Measurements from ENCODE around the gene CD99L2. TPM values are rescaled to one million over a fixed set of nuclear protein-coding genes. Genes with fewer than 3 reads are reported as not detected.

CD99L2 gene, protein sequence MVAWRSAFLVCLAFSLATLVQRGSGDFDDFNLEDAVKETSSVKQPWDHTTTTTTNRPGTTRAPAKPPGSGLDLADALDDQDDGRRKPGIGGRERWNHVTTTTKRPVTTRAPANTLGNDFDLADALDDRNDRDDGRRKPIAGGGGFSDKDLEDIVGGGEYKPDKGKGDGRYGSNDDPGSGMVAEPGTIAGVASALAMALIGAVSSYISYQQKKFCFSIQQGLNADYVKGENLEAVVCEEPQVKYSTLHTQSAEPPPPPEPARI
- total RNA-seq = 10 to 100 TPM; 19.7 to 19.8 TPM

DNA sequence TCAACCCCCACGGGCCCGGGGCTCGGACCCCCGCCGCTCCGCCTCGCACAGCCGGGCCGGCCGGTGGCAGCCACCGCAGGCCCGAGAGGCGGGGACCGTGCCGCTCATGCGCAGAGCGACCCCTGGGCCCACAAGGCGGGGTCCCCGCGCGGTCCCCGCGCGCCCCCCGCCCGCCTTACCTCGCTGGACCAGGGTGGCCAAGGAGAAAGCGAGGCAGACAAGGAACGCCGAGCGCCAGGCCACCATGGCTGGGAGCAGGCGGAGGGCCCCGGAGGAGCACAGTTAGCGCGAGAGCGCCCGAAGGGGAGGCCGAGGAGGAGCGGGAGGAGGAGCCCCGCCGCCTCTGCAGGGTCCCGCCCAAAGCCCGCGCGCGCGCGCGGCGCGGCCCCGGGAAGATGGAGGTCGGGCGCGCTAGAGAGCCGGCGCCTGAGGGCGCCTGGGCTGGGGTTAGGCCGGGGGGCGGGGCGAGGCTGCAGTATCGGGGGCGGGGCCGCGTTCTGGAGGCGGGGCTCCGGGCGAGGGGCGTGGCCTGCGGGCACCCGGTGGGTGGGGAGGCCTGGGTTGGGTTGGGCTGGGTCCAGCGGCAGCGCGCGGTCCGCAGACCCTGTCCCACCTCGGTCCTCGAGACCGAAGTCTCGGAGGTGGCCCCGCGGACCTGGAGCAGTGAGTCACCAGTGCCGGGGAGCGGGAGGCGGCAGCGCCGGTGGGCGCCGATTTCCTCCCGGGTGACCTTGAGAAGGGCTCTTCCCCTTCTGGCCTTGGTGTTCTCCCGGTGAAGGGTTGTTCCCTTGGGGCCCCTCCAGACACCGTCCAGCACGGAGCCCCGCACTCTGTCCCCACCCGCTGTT, at the start of gene CD99L2:
CD99L2 (minus strand) TSS at position 326 of the 848 bp plus-strand sequence; CDS start at position 246, 80 bp downstream.
- Mint-ChIP-seq H3K9me3 (ENCODE audit: insufficient read depth) (no peaks in the 10 kb centered on the region), H3K4me1 (ENCODE audit: low read depth) (peaks cover 18% of the 10 kb centered on the region), H3K27me3 (ENCODE audit: low read depth) (peaks cover 5% of the 10 kb centered on the region), H3K4me3 (peak within 1 kb of the TSS; percentile 88), H3K27ac (peak within 1 kb of the TSS; percentile 87), H3K36me3 (ENCODE audit: low read depth) (peaks cover 3% of the 10 kb centered on the region)
- DNase-seq (peak; percentile 91), ATAC-seq (peak; percentile 95)
- ChIA-PET CTCF (interaction anchor here (0.6 to 0.8 kb wide), 2 partner anchors 18 to 592 kb away, joined by 3 read pairs; no protein-coding TSS in a partner anchor), POLR2A (no interaction called here)

GRCh38 chrX:150944233-150944632, 45.8 kb upstream of the CD99L2 start:
- H3K27me3 Mint-ChIP-seq (ENCODE audit: low read depth) = no peaks in the 10 kb centered on the region
- H3K4me3 Mint-ChIP-seq = no peak overlapping the region
- CTCF ChIA-PET = interaction anchor here (1.7 kb wide), 1 partner anchor 172 kb away, joined by 4 read pairs; no protein-coding TSS in a partner anchor
- no peaks in the 10 kb centered on the region for H3K4me1 Mint-ChIP-seq (ENCODE audit: low read depth)
- POLR2A ChIA-PET = no interaction called here
- DNase-seq (no peak), ATAC-seq (no peak)
- H3K9me3 Mint-ChIP-seq (ENCODE audit: insufficient read depth) = no peaks in the 10 kb centered on the region
- H3K27ac Mint-ChIP-seq = no peak overlapping the region
- no peaks in the 10 kb centered on the region for H3K36me3 Mint-ChIP-seq (ENCODE audit: low read depth)

- Mint-ChIP-seq H3K4me1 (ENCODE audit: low read depth) (no peaks in the 10 kb centered on the region), H3K27me3 (ENCODE audit: low read depth) (no peaks in the 10 kb centered on the region), H3K9me3 (ENCODE audit: insufficient read depth) (no peaks in the 10 kb centered on the region), H3K36me3 (ENCODE audit: low read depth) (no peaks in the 10 kb centered on the region), H3K27ac (no peak overlapping the region), H3K4me3 (no peak overlapping the region)
- POLR2A ChIA-PET = no interaction called here
- CTCF ChIA-PET = no interaction called here
- ATAC-seq (no peak), DNase-seq (no peak)
Measured at GRCh38 chrX:150942942-150943594, 44.6 kb upstream of the CD99L2 start.

GRCh38 chrX:150941580-150941979, 43.1 kb upstream of the CD99L2 start:
- ATAC-seq (no peak), DNase-seq (no peak)
- Mint-ChIP-seq H3K27me3 (ENCODE audit: low read depth) (no peaks in the 10 kb centered on the region), H3K27ac (no peak overlapping the region), H3K4me1 (ENCODE audit: low read depth) (no peaks in the 10 kb centered on the region), H3K9me3 (ENCODE audit: insufficient read depth) (no peaks in the 10 kb centered on the region), H3K36me3 (ENCODE audit: low read depth) (no peaks in the 10 kb centered on the region), H3K4me3 (no peak overlapping the region)
- POLR2A ChIA-PET = no interaction called here
- CTCF ChIA-PET = no interaction called here

DNA sequence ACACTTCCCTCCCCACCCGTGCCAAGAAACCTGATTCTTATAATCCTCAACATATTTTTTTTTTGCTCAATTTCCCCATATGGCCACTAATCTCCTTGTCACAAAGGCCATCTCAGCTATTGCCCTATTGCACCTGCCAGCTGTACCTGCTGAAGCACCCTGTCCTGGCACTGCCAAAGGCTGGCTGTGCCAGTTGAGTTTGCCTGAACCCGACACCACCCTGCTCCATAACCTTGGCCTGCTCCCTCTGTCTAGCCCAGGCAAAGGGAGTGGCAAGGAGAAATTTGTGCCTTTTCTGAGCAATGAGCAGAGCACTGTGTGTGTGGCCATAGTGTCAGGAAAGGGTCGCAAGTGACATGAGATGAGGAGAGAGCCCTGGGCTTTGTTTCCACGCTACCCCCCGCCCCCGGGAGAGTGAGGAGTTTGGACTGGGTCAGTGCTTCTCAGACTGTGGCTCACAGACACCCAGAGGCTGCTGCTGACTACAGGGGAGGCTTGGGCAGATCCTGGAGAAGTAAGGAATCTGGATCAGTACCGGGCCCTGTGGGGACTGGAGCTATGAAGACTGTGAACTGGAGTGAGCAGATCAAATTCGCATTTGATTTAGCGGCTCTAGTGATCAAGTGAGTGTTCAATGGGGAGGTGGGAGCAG, 42.5 kb upstream of the CD99L2 start:
- Mint-ChIP-seq H3K4me1 (ENCODE audit: low read depth) (no peaks in the 10 kb centered on the region), H3K36me3 (ENCODE audit: low read depth) (no peaks in the 10 kb centered on the region), H3K4me3 (no peak overlapping the region), H3K27ac (no peak overlapping the region), H3K27me3 (ENCODE audit: low read depth) (no peaks in the 10 kb centered on the region), H3K9me3 (ENCODE audit: insufficient read depth) (no peaks in the 10 kb centered on the region)
- POLR2A ChIA-PET = no interaction called here
- CTCF ChIA-PET = no interaction called here
- no peak for DNase-seq
- ATAC-seq = no peak

DNA sequence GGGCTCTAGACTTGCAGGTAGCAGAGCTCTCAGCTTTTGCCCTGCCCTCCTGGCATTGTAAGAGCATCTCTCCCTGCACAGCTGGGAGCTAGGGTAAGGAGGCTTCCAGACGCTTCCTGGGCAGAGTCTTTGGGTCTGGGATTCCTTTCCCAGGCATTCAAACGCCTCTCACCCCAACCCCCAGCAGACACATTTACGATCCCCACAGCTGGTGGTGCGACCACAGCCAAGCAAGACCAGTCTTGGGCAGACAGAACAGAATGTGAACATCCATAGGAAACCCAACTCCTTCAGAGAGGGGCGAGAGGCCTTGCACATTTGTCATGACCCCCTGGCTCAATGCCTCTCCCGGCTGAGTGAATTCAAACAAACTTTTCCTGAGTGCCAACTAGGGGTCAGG, 38.1 kb upstream of the CD99L2 start:
- H3K9me3 Mint-ChIP-seq (ENCODE audit: insufficient read depth) = no peaks in the 10 kb centered on the region
- no peaks in the 10 kb centered on the region for H3K36me3 Mint-ChIP-seq (ENCODE audit: low read depth)
- CTCF ChIA-PET = no interaction called here

GRCh38 chrX:150935467-150935866, 37.0 kb upstream of the CD99L2 start:
- ATAC-seq (no peak), DNase-seq (no peak)
- Mint-ChIP-seq H3K4me3 (no peak overlapping the region), H3K27me3 (ENCODE audit: low read depth) (peaks cover 8% of the 10 kb centered on the region), H3K27ac (no peak overlapping the region), H3K36me3 (ENCODE audit: low read depth) (no peaks in the 10 kb centered on the region), H3K9me3 (ENCODE audit: insufficient read depth) (no peaks in the 10 kb centered on the region), H3K4me1 (ENCODE audit: low read depth) (no peaks in the 10 kb centered on the region)
- ChIA-PET POLR2A (no interaction called here), CTCF (no interaction called here)

More for the DNA sequence above, 38.1 kb upstream of the CD99L2 start:
- POLR2A ChIA-PET = no interaction called here
- DNase-seq (no peak), ATAC-seq (no peak)
- H3K4me1 Mint-ChIP-seq (ENCODE audit: low read depth) = no peaks in the 10 kb centered on the region
- H3K27me3 Mint-ChIP-seq (ENCODE audit: low read depth) = peaks cover 7% of the 10 kb centered on the region
- H3K4me3 Mint-ChIP-seq = no peak overlapping the region
- no peak overlapping the region for H3K27ac Mint-ChIP-seq

- ChIA-PET CTCF (no interaction called here), POLR2A (no interaction called here)
- peaks cover 8% of the 10 kb centered on the region for H3K27me3 Mint-ChIP-seq (ENCODE audit: low read depth)
- no peaks in the 10 kb centered on the region for H3K9me3 Mint-ChIP-seq (ENCODE audit: insufficient read depth)
- H3K36me3 Mint-ChIP-seq (ENCODE audit: low read depth) = no peaks in the 10 kb centered on the region
- H3K27ac Mint-ChIP-seq = no peak overlapping the region
- no peak overlapping the region for H3K4me3 Mint-ChIP-seq
- no peak for DNase-seq
- ATAC-seq = no peak
- H3K4me1 Mint-ChIP-seq (ENCODE audit: low read depth) = no peaks in the 10 kb centered on the region
Measured at GRCh38 chrX:150934453-150934852, 36.0 kb upstream of the CD99L2 start.

DNA sequence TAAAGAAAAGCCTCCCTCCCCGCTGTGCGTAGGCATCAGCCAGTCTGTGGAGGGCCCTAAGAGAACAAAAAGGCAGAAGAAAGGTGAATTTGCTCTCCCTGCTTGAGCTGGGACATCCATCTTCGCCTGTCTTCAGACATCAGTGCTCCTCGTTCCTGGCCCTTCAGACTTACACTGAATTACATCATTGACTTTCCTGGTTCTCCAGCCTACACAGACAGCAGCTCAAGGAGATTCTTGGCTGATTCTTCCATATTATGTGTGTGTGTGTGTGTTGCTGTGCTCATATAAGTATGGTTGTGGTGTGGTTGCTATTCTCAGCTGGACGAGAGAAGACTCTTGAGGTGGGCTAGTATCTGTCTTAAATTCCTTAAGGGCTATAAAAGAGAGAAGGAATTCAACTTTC, 35.5 kb upstream of the CD99L2 start:
- CTCF ChIA-PET = no interaction called here
- ATAC-seq (no peak), DNase-seq (no peak)
- Mint-ChIP-seq H3K4me3 (no peak overlapping the region), H3K4me1 (ENCODE audit: low read depth) (no peaks in the 10 kb centered on the region), H3K27ac (no peak overlapping the region), H3K27me3 (ENCODE audit: low read depth) (peaks cover 8% of the 10 kb centered on the region), H3K9me3 (ENCODE audit: insufficient read depth) (no peaks in the 10 kb centered on the region), H3K36me3 (ENCODE audit: low read depth) (no peaks in the 10 kb centered on the region)
- POLR2A ChIA-PET = no interaction called here

DNA sequence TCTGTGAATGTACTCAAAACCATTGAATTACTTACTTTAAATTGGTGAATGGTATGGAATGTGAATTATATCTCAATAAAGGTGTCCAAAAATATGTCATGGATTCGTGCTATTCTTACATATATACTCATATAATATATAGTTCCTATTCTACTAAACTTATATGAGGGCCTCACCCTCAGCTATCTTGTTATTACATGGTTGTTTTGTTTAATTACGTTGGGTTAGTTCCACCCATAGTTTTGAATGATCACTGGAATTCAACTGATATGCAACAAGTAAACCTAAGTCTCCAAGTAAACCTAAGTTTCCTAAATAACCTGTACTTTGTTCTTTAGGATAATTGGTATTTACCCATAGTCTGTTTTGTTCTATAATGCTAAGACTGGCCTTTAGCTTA, 30.6 kb upstream of the CD99L2 start:
- H3K27ac Mint-ChIP-seq = no peak overlapping the region
- DNase-seq = no peak
- POLR2A ChIA-PET = no interaction called here
- H3K27me3 Mint-ChIP-seq (ENCODE audit: low read depth) = peaks cover 7% of the 10 kb centered on the region
- H3K4me3 Mint-ChIP-seq = no peak overlapping the region
- CTCF ChIA-PET = no interaction called here
- no peaks in the 10 kb centered on the region for H3K36me3 Mint-ChIP-seq (ENCODE audit: low read depth)
- no peaks in the 10 kb centered on the region for H3K4me1 Mint-ChIP-seq (ENCODE audit: low read depth)
- no peak for ATAC-seq
- H3K9me3 Mint-ChIP-seq (ENCODE audit: insufficient read depth) = no peaks in the 10 kb centered on the region

GRCh38 chrX:150926791-150927190, 28.3 kb upstream of the CD99L2 start:
- H3K4me1 Mint-ChIP-seq (ENCODE audit: low read depth) = no peaks in the 10 kb centered on the region

More at GRCh38 chrX:150926791-150927190, 28.3 kb upstream of the CD99L2 start:
- POLR2A ChIA-PET = interaction anchor here (0.6 to 0.7 kb wide), 2 partner anchors 100 to 234 kb away, joined by 3 read pairs; no protein-coding TSS in a partner anchor
- CTCF ChIA-PET = no interaction called here
- Mint-ChIP-seq H3K27me3 (ENCODE audit: low read depth) (peaks cover 3% of the 10 kb centered on the region), H3K27ac (no peak overlapping the region), H3K4me3 (no peak overlapping the region), H3K36me3 (ENCODE audit: low read depth) (no peaks in the 10 kb centered on the region), H3K9me3 (ENCODE audit: insufficient read depth) (no peaks in the 10 kb centered on the region)
- DNase-seq (no peak), ATAC-seq (no peak)
